Measurements from ENCODE around the gene RTRAF.

DNA sequence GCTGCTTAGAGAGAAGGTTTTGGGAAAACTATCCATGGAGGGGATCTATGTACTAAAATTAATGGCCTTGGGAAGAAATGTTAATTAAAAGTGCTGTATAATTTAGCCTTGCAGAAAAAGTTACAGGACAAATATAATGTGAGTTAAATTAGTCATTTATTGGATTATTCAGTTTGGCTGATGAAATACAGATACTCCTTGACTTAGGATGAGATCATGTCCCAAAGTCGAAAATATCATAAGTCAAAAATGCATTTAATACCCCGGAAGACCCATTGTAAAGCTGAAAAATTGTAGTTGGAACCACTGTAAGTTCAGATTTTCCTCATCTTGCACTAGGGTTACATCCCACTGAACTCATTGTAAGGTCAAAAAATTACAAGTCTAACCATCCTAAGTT is 9.7 kb downstream of the RTRAF start:
- TF ChIP-seq, protein P1, sequence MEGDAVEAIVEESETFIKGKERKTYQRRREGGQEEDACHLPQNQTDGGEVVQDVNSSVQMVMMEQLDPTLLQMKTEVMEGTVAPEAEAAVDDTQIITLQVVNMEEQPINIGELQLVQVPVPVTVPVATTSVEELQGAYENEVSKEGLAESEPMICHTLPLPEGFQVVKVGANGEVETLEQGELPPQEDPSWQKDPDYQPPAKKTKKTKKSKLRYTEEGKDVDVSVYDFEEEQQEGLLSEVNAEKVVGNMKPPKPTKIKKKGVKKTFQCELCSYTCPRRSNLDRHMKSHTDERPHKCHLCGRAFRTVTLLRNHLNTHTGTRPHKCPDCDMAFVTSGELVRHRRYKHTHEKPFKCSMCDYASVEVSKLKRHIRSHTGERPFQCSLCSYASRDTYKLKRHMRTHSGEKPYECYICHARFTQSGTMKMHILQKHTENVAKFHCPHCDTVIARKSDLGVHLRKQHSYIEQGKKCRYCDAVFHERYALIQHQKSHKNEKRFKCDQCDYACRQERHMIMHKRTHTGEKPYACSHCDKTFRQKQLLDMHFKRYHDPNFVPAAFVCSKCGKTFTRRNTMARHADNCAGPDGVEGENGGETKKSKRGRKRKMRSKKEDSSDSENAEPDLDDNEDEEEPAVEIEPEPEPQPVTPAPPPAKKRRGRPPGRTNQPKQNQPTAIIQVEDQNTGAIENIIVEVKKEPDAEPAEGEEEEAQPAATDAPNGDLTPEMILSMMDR (optimal IDR thresholded peaks at IDR 0.05 in 1 of 3, IDR thresholded peaks at IDR 0.05 in 1 of 3, conservative IDR thresholded peaks at IDR 0.05 in 1 of 3; ENCODE audit: extremely low read depth in 1 of 3, insufficient read depth in 2 of 3, low read length in 3 of 3), result no peak
- TF ChIP-seq EZH2 (IDR thresholded peaks at IDR 0.05; ENCODE audit: low read length), result no peak
